CD4-positive, alpha-beta T cell treated with Interleukin-1 beta for 1 hour (primary cell): Measurements from ENCODE around the gene AQP1.

Experiments used
- DNase-seq, 2 donors: peaks; one replicate each; pipeline ENCODE4 v3.0.0-alpha.2; 2020 to 2022

AQP1 gene

GRCh38 chr7:30911561-30911969 lies at the start of gene AQP1:
AQP1 (plus strand) TSS chr7:30911853; CDS start chr7:30911910, 57 bp downstream.
- no peak for DNase-seq

GRCh38 chr7:30862995-30863705 lies 48.5 kb upstream of the AQP1 start:
- DNase-seq = no peak

- no peak for DNase-seq
These were observed 48.0 kb upstream of the AQP1 start for GRCh38 chr7:30863706-30864035.

- no peak for DNase-seq
These were observed 47.6 kb upstream of the AQP1 start for GRCh38 chr7:30864101-30864500.

- no peak for DNase-seq
These were observed 46.6 kb upstream of the AQP1 start for GRCh38 chr7:30865076-30865475.

- no peak for DNase-seq
These were observed 45.8 kb upstream of the AQP1 start for GRCh38 chr7:30865821-30866220.

GRCh38 chr7:30866939-30867338 lies 44.7 kb upstream of the AQP1 start:
- no peak for DNase-seq

- no peak for DNase-seq
These were observed 44.2 kb upstream of the AQP1 start for GRCh38 chr7:30867483-30867882.

- no peak for DNase-seq
These were observed 41.6 kb upstream of the AQP1 start for GRCh38 chr7:30869794-30870611.

GRCh38 chr7:30870821-30871518 lies 40.7 kb upstream of the AQP1 start:
- DNase-seq = no peak

- DNase-seq = no peak
These were observed 40.0 kb upstream of the AQP1 start for GRCh38 chr7:30871655-30872054.

- no peak for DNase-seq
These were observed 38.4 kb upstream of the AQP1 start for GRCh38 chr7:30873207-30873606.

- no peak for DNase-seq
These were observed 38.0 kb upstream of the AQP1 start for GRCh38 chr7:30873656-30874055.

- no peak for DNase-seq
These were observed 36.9 kb upstream of the AQP1 start for GRCh38 chr7:30874656-30875302.

GRCh38 chr7:30877015-30877769 lies 34.5 kb upstream of the AQP1 start:
- DNase-seq = no peak

- DNase-seq = no peak
These were observed 33.7 kb upstream of the AQP1 start for GRCh38 chr7:30877993-30878392.

GRCh38 chr7:30879139-30880124 lies 32.2 kb upstream of the AQP1 start:
- no peak for DNase-seq

GRCh38 chr7:30880125-30880720 lies 31.4 kb upstream of the AQP1 start:
- no peak for DNase-seq

- no peak for DNase-seq
These were observed 30.7 kb upstream of the AQP1 start for GRCh38 chr7:30880941-30881340.

GRCh38 chr7:30881448-30881847 lies 30.2 kb upstream of the AQP1 start:
- no peak for DNase-seq

- DNase-seq = no peak
These were observed 26.8 kb upstream of the AQP1 start for GRCh38 chr7:30884881-30885280.
